AG09309 (cell line): ENCODE measurements around the gene PCBP4.

Source experiments
- DNase-seq: peaks from one replicate; pipeline ENCODE4 v3.0.0-alpha.2; 2010; ENCODE audit warnings: low read depth
- H3K4me3 ChIP-seq: 2 replicates; pipeline ENCODE4 v1.5.1; 2011; ENCODE audit warnings: mild to moderate bottlenecking, low read depth, low read length, moderate library complexity; ENCODE audit not compliant: control insufficient read depth
- TF ChIP-seq, protein P1 (sequence below): IDR thresholded peaks from 2 replicates; pipeline ENCODE4 v1.5.1; 2011; ENCODE audit warnings: mild to moderate bottlenecking, low read depth, low read length, inconsistent platforms; ENCODE audit not compliant: insufficient read depth, control insufficient read depth; ENCODE audit errors: missing control alignments

The PCBP4 gene

GRCh38 chr3:51986010-51986947, 19.0 kb upstream of the PCBP4 start:
- TF ChIP-seq, protein P1, sequence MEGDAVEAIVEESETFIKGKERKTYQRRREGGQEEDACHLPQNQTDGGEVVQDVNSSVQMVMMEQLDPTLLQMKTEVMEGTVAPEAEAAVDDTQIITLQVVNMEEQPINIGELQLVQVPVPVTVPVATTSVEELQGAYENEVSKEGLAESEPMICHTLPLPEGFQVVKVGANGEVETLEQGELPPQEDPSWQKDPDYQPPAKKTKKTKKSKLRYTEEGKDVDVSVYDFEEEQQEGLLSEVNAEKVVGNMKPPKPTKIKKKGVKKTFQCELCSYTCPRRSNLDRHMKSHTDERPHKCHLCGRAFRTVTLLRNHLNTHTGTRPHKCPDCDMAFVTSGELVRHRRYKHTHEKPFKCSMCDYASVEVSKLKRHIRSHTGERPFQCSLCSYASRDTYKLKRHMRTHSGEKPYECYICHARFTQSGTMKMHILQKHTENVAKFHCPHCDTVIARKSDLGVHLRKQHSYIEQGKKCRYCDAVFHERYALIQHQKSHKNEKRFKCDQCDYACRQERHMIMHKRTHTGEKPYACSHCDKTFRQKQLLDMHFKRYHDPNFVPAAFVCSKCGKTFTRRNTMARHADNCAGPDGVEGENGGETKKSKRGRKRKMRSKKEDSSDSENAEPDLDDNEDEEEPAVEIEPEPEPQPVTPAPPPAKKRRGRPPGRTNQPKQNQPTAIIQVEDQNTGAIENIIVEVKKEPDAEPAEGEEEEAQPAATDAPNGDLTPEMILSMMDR, result no peak
- no peak for DNase-seq
- no peak overlapping the region for H3K4me3 ChIP-seq

DNA sequence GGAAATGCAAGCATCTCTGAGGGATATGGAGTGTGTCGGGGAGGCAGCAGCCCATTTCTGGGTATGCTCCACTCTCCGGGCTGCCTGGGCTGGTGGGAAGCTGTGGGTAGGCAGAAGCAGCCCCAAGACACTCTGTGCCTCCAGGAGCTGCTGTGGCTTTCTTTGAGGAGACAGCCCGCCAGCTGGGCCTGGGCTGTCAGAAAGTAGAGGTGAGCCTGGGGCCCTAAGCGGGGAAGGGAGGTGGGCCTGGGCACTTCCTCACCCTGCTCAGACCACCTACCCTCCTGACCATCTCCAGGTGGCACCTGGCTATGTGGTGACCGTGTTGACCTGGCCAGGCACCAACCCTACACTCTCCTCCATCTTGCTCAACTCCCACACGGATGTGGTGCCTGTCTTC, 17.8 kb upstream of the PCBP4 start:
- TF ChIP-seq, protein P1, result no peak
- no peak overlapping the region for H3K4me3 ChIP-seq

GRCh38 chr3:51984269-51984647, 17.0 kb upstream of the PCBP4 start:
- DNase-seq, result no peak
- TF ChIP-seq, protein P1, result no peak
- peak overlapping the region; percentile 69 for H3K4me3 ChIP-seq

More for the DNA sequence above, 17.8 kb upstream of the PCBP4 start:
- DNase-seq, result no peak

GRCh38 chr3:51983578-51984268, 16.5 kb upstream of the PCBP4 start:
- TF ChIP-seq, protein P1, result no peak
- no peak for DNase-seq
- peak overlapping the region; percentile 69 for H3K4me3 ChIP-seq

GRCh38 chr3:51982838-51983577, 15.8 kb upstream of the PCBP4 start, which contains the start of gene ACY1:
TSS of gene ACY1 (plus strand) at chr3:51983535. CDS start at chr3:51984065, 530 bp downstream.
- H3K4me3 ChIP-seq, result peak within 1 kb of the TSS; percentile 69
- TF ChIP-seq, protein P1, result no peak
- DNase-seq, result peak; percentile 38

DNA sequence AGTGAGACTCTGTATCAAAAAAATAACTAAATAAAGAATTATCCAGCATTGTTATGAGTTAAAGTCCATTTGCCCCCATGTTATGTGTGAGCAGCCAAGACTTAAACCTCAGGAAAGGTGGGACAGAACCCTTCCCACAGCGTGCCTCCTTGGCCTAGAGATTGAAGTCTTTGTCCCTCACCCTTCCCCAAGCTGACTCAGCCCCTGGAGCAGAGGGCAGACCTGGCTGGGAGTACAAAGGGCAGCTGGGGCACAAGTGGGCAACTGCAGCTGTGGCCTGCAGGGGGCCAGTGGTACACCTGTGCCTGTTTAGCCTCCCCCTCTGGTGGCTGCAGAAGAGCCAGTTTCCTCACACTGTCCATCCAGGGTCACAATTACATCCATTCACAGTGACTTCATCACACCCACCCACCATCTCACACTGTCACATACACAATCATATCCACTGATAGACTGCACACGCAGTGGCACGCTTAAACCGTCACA, 15.1 kb upstream of the PCBP4 start:
- TF ChIP-seq, protein P1, result peak; percentile 50
- H3K4me3 ChIP-seq, result peak overlapping the region; percentile 69
- no peak for DNase-seq
